ENCODE results near the gene BMPR1B. TPM values are rescaled to one million over a fixed set of nuclear protein-coding genes. Genes with fewer than 3 reads are reported as not detected.
A peak's percentile ranks its signal among the peaks of the same experiment; 100 is the strongest.
"Not testable (repeated sequence)": the region's sequence is repeated elsewhere in the genome, so short reads cannot be mapped to it uniquely, and the experiment has no call there.

Gene BMPR1B
- total RNA-seq, 1 donor from 2014 or later = 0.20 TPM

DNA sequence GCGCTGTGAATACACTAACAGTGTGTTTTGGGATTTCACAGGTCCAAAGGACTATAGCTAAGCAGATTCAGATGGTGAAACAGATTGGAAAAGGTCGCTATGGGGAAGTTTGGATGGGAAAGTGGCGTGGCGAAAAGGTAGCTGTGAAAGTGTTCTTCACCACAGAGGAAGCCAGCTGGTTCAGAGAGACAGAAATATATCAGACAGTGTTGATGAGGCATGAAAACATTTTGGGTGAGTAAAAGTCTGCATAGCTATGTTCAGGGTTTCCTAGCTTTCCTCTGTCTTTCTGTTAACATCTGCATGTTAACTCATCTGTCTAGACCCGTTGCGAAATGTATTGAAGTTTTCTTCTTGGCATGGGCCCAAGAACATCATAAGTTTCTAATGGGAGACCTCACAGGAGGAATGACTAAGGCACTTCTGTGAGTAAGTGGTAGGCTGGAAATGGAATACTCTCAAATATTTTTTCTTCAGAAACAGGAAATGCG lies 372.1 kb downstream of the BMPR1B start:
- peak; percentile 2 to 97 for DNase-seq (ENCODE audit: low read depth in 2 of 2)

DNA sequence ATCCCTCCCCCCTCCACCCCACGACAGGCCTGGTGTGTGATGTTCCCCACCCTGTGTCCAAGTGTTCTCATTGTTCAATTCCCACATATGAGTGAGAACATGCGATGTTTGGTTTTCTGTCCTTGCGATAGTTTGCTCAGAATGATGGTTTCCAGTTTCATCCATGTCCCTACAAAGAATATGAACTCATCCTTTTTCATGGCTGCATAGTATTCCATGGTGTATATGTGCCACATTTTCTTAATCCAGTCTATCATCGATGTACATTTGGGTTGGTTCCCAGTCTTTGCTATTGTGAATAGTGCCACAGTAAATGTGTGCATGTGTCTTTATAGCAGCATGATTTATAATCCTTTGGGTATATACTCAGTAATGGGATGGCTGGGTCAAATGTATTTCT lies 376.3 kb downstream of the BMPR1B start:
- DNase-seq (ENCODE audit: low read depth in 2 of 2) = not testable (repeated sequence)

DNA sequence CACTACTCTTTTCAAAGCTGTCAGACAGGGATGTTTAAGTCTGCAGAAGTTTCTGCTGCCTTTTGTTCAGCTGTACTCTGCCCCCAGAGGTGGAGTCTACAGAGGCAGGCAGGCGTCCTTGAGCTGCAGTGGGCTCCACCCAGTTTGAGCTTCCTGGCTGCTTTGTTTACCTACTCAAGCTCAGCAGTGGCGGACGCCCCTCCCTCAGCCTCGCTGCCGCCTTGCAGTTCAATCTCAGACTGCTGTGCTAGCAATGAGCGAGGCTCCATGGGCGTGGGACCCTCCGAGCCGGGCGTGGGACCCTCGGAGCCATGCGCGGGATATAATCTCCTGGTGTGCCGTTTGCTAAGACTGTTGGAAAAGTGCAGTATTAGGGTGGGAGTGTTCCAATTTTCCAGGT lies 381.7 kb downstream of the BMPR1B start:
- DNase-seq (ENCODE audit: low read depth in 2 of 2) = not testable (repeated sequence)

DNA sequence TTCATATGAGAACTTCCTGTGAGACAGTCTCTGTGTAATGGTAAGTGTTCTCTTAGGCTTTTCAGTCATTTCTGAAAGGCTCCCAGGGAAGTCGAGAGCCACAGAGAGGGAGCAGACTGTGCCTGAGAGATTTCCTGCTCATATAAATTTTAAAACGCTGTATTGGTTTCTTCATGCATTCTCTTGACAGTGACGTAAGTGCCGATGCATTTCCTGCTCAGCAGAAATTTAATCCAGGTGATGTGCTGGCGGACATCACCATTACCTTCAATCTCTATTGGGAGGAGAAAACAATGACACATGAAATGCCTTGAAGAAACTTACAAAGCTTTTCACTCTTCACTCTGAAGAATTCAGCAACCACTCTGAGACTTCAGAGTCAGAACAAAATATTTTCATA lies 383.6 kb downstream of the BMPR1B start:
- DNase-seq (ENCODE audit: low read depth in 2 of 2) = no peak

DNA sequence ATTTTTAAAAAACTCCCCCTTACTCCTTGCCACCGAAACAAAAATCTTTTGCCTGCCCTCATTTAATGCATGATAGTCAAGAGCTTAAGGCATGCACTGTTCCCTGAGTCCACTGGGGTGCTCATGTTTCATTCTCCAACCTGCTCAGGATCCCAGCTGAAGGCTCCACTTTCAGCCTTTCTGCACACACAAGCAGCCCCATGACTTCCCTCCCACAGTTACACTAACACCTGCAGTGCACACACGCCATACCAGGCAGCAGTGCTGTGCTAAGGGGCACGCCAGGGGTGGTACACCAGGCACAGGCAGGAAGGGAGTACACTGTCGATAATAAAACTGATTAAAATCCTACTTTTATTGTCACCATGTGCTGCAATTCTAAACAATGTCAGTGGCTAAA lies 385.2 kb downstream of the BMPR1B start:
- no peak for DNase-seq (ENCODE audit: low read depth in 2 of 2)

DNA sequence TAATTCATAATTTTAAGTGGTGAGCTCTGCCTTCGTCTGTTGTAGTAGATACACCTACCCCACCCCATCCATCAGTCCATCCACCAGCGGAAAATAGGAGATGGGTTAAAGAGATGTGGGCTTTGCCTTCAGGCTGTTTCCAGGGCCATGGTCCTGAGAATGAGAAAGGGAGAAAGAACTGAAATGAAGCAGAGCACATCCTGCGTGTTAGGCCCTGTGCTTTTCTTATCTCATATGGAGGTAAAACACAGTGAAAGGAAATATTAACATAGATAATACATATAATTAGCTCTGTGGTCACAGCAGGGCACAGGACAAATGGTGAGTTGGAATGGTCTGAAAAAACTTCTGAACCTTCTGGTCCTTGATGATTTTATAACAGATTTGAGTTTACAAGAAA lies 393.5 kb downstream of the BMPR1B start:
- DNase-seq (ENCODE audit: low read depth in 2 of 2) = no peak

DNA sequence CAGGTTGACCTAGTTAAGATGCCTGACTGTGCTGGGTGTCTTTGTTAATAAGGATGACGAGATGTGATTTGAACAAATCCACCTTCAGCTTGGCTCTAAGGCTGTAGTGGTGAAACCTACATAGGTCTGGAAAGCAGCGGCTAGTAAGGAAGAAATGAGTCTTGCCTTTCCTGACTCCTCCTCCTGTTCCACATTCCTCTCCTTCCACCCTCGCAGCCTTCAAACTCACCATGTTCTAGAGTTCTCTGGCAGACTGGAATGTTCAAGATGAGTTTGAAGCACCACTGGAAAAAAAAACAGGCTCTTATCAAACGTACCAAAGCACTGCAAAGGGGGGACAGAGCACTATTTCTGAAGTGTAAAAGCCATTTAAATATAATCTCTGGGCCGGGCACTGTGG lies 395.4 kb downstream of the BMPR1B start:
- DNase-seq (ENCODE audit: low read depth in 2 of 2) = no peak

DNA sequence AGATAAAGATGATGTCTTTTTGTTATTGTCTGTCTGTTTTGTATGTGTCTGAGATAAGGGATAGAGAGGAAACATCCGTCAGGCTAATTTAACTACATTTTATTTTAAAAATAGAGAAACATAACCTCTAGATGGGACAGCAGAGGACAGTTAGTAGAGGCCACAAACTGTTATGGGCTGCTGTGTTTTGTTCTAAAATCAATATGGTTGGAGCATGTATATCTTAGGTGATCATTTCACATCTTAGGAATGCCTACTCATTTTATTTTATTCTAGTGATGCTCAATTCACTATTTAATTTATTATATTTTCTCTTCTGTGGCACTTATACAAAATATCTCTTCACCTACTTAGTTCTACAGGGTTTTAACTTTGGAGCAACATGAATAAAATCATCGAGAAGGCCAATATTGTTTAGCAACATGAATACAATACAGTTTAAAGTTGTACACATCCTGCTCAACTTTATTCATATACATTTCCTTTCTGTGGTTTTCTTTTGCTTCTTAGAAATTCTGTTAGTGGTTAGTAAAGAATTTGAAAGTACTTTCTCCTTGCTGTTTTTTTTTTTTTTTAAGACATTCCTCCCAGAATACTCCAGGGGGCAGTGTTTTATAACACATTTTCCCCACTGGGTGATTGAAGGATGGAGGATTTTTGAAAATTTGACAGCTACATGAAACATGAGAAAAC lies 398.1 kb downstream of the BMPR1B start:
- peak; percentile 28 to 38 for DNase-seq (ENCODE audit: low read depth in 2 of 2)

DNA sequence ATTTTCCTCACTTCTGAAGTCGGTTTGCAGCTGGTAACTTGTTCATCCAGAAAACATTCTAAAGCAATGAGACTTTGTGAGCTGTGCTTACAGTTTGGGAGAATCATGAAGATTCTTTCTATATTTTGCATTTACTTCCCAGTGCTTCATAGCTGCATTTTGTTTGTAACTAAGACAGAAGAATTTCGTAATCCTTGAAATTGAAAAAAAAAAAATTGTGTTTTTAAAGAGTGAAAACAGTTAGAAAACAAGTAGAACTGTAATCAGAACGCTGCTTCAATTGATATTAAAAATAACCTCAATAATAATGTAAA lies 398.7 kb downstream of the BMPR1B start:
- DNase-seq (ENCODE audit: low read depth in 2 of 2) = no peak

DNA sequence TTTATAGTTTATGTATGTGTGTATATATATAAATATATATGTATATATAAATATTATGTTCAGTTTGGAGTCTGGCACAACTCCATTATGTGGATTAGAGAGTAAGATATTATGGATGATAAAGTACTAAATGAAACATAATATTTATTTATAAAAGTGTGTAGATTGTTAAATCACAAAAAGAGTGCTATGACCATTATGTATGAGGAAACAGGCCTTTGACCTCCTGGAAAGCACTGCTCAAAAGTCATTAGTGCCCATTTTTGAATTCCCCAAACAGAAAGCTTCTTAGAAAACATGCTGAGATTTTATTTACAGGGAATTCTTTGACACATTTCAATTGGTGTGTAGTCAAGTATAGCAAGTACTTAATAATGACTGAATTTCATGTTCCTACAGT lies 399.8 kb downstream of the BMPR1B start:
- DNase-seq (ENCODE audit: low read depth in 2 of 2) = no peak

DNA sequence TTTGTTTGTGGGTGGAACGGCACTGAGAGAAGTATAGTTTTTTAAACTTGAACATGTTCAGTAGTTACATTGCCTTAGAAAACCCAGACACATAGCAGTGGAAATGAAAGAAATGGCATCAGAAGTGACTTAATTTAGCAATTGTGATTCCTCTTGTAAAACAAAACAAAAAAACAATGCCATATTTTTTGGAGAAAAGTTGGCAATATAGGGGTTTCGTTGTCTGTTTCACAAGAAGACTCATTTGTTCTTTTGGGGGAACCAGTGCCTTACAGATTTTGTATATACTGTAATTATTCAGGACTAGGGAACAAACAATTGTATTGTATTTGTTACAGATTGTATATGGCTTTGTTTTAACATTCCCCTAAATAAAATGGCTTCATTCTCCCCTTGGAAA lies 400.3 kb downstream of the BMPR1B start:
- DNase-seq (ENCODE audit: low read depth in 2 of 2) = no peak

DNA sequence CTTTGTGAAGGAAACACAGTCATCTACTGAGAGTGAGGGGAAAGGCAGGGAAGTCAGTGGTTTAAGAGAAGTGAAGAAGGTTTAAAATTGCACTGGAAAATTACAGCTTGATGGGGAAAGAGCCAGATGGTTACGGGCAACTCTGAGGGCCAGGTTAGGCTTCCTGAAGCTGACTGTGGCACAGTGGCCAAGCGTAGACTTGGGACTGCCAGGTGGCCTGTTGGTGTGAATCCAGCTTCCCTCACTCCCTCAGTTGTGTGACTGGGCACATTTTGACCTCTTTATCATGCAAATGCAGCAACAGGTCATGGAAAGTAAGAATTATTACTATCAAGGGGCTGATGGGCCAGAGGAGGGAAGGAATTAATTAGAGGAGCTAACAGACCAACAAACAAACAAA lies 400.9 kb downstream of the BMPR1B start:
- no peak for DNase-seq (ENCODE audit: low read depth in 2 of 2)

DNA sequence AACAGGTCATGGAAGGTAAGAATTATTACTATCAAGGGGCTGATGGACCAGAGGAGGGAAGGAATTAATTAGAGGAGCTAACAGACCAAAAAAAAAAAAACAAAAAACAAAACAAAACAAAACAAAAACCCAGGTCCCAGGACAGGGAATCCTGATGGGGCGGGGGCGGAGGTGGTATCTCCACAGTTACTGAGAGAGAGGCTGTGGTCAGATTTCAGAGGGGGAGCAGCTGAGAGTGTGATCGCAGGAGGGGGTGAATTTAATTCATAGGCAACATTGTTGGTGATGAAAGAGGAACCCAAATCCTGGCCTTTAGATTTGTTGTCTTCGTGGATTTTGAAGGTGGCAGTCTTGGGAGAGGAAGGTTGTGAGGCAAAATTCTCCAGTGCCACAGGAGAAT lies 401.6 kb downstream of the BMPR1B start:
- no peak for DNase-seq (ENCODE audit: low read depth in 2 of 2)

DNA sequence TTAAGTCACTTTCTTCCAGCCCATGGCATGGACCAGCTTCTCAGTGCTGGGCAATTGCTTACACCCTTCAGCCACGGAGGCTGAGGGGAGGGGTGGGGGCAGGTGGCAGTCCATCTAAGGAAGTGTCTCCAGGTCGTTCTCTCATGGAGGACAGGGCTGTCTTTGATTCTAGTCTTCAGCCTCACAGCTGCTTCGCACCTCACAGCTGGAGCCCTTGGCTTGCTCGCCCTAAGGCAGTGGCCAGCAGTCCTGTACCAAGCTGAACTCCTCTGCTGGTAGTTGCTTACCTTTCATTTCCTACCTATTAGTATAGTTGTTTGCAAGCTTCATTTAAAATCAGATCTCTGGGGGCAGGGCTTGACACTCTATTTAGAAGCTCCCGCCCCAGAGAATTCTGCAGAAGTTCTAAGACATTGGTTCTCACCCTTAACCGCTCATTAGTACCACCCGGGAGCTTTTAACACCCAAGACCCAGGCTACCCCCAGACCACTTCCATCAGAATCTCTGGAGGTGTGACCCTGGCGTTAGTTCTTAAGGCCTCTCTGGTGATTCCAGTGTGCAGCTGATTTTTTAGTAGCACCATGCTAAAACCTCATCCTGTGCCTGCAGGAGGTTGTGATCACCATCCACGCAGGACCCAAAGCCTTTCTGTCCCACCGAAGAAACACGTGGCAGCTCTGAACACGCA lies 404.2 kb downstream of the BMPR1B start:
- no peak for DNase-seq (ENCODE audit: low read depth in 2 of 2)

DNA sequence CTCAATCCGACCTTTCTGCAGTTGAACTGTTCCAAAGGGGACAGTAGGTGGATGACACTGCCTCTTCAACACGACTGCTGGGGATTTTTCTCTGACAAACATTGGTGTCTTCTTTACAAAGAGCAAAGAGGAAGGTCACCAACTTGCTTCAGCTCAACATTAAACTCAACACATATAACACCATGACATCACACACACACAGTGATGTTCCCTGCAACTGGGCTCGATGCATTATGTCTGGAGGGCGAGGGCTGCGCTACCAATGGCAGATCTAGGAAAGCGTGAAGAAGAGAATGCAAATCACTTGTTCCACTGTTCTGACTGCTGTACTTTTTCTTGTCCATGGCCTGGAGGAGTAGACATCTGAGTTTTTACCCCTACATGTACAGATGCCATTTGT lies 405.1 kb downstream of the BMPR1B start:
- DNase-seq (ENCODE audit: low read depth in 2 of 2) = no peak

DNA sequence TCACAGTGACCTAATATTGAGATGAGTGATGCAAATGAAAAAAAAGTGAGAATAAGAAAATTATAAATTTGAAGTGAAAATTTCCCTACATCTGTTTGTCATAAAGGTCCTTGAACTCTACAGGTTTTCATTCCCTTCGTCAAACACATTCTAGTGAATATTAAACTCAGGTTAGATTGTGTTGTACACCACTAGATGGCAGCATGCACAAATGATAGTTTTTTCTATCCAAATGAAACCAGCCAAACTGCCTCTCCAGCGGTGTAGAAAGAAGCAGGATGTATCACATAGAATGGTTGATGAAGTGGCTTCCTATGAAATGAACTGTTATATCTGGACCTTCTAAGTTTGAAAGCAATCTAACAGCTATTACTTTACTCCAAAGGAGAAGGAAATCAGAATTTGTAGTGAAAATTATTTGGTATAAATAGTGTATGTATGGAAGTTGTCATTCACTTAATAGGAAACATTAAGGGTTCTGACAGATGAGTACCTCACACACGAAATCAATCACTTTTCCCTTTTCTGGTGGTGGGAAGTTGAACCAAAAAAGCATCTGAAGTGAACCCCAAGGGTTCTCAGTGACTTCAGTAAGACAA lies 408.3 kb downstream of the BMPR1B start:
- DNase-seq (ENCODE audit: low read depth in 2 of 2) = peak; percentile 66 to 76

DNA sequence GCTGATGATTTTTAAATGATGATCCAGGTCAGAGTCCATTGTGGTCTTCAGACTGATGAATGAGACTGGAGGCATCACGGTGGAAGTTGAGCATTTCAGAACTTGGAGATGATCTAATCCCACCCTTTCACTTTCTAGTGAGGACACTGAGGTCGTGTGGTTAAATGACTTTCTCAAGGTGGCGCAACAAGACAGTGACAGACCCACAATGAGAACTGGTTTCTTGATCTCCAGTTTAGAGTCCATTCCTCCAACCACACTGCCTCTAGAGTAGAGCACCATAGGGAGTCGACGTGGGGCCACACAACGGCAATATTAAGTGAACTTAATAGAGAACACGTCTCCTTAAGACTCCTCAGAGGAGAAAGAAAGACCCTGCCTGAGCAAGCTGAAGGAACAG lies 410.1 kb downstream of the BMPR1B start:
- no peak for DNase-seq (ENCODE audit: low read depth in 2 of 2)

DNA sequence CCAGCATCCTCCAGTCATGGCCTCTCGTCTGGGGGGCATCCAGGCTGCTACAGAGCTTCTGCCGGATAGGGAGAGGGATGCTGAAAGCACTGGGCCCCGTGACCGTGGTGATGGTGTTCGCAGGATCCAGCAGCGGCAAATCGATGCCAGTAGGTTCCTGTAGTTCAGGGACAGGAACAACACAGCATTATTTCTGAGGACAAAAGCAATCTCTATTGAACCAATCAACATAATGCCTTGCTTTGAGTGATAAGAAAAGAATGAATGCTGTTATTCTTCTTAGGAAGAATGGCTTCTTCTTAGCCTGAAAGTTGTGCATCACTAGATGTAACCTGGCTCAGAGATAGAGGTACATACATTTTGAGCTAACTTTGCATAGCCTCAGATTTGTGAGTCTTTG lies 412.4 kb downstream of the BMPR1B start:
- no peak for DNase-seq (ENCODE audit: low read depth in 2 of 2)

DNA sequence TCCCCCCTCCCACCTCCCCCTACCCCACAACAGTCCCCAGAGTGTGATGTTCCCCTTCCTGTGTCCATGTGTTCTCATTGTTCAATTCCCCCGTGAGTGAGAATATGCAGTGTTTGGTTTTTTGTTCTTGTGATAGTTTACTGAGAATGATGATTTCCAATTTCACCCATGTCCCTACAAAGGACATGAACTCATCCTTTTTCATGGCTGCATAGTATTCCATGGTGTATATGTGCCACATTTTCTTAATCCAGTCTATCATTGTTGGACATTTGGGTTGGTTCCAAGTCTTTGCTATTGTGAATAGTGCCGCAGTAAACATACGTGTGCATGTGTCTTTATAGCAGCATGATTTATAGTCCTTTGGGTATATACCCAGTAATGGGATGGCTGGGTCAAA lies 413.6 kb downstream of the BMPR1B start:
- not testable (repeated sequence) for DNase-seq (ENCODE audit: low read depth in 2 of 2)

DNA sequence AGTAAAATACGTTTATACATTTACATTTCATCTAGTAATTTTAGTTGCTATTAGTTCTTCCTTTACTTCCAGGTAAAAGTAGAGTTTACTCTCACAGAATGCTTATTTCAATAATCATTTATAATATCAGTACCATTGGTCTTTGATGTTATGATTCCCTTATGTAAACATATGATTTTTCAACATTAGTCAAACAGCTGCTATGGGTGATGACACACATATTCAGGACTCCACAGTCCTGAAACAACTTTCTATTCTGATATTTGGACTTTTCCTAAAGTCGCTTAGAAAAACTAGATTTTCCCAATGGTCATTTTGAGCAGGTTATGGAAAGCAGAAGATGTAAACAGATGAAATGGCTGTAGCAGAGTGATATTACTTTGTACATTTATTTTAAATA lies 421.2 kb downstream of the BMPR1B start:
- no peak for DNase-seq (ENCODE audit: low read depth in 2 of 2)

DNA sequence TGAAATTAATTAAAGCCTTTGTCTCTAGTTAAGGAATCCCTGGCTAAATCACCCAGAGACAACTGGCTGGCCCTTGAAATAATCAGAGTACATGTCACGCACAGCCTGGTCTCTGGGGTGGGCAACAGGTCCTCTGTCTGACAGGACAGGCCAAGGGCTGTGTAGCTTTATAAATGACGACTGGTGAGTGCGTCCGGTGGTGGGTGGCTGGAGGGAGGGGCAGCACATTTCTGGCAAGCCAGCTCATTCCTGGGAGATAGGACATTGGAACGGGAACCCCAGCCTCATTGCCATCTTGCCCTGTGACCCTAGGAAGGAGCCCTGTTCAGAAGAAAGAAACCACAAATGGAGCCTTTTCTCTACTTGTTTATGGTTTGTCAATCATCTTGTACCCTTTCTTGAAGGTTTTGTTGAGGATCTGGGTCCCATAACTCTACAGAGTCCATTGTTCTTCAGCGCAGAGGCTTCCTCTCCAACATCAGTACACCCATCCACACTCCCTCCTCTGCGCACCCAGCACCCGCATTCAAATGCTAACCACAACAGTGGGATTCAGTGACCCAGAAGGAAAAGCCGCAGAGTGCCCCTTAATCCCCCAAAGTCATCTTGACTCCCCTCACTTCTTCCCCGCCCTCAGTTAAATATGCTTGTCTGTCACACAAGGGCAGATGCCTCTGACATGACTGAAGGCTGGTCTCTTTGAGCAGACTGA lies 422.9 kb downstream of the BMPR1B start:
- no peak for DNase-seq (ENCODE audit: low read depth in 2 of 2)

DNA sequence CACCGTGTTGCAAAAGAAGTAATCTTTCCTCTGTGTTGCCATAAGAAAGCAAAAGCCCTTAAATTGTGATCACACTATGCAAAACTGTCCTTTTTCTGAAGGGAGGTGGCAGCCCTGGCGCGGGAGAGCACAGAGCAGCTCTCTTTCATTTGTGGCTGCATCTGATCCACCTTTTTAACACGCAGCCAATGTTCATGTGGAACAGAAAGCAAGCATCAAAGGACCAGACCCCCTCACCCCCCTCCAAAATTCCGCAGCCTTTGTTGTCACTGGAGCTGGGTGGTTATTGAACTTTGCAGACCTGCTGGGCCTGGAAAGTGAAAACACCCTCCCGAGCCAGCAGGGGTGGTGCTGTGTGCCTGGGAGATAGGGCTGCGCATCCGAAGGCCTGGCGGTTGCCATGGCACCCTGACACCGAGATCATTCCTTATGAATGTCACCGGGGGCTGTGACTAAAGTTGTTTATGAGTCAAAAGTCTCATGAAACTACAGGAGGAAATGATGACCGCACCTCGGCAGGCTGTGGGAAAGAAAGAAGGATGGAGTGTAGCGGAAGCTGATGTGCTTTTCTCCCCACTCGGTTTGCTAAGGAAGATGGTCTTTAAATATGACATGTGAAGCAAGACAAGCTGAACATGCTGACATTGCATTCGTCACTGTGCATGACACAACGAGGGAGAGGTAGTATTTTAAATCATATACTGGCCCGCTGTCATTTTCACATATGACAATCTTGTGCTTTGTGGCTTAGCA lies 423.7 kb downstream of the BMPR1B start:
- DNase-seq (ENCODE audit: low read depth in 2 of 2) = peak; percentile 57 to 70

Data from lung microvascular endothelial cell (primary cell).